ENCODE results near the gene ACSM2B.
"Not testable (repeated sequence)": the region's sequence is repeated elsewhere in the genome, so short reads cannot be mapped to it uniquely, and the experiment has no call there.

- not testable (repeated sequence) for TF ChIP-seq RARB (CRISPR knock-in tag; IDR thresholded peaks at IDR 0.05); ARNTL (CRISPR knock-in tag; IDR thresholded peaks at IDR 0.05; ENCODE audit: borderline replicate concordance, low read depth); OSR1 (CRISPR knock-in tag; IDR thresholded peaks at IDR 0.05); ZNF70 (CRISPR knock-in tag; IDR thresholded peaks at IDR 0.05); ZFP30 (CRISPR knock-in tag; IDR thresholded peaks at IDR 0.05)
Observed at GRCh38 chr16:20546951-20547350, 29.2 kb downstream of the ACSM2B start.

Measured in SK-N-SH treated with all-trans-retinoic acid at 6 μM for 48 hours (cell line).